Kidney epithelial cell (primary cell): ENCODE results near the gene NAGA. TPM values are rescaled to one million over a fixed set of nuclear protein-coding genes. Genes with fewer than 3 reads are reported as not detected.

Experiments used
- DNase-seq: peaks from one replicate; pipeline ENCODE4 v3.0.0-alpha.2; 2010; ENCODE audit warnings: low read depth
- H3K27me3 ChIP-seq: 2 replicates; pipeline ENCODE4 v1.6.0; 2011; ENCODE audit warnings: low read length; ENCODE audit not compliant: control insufficient read depth, insufficient read depth
- H3K36me3 ChIP-seq: 2 replicates; pipeline ENCODE4 v1.5.1; 2011; ENCODE audit warnings: low read length; ENCODE audit not compliant: control insufficient read depth, insufficient read depth
- H3K4me3 ChIP-seq: 2 replicates; pipeline ENCODE4 v1.5.1; 2011; ENCODE audit warnings: low read depth, mild to moderate bottlenecking, control low read depth, low read length
- CTCF ChIP-seq: IDR thresholded peaks from 2 replicates; pipeline ENCODE4 v1.5.1; 2011; ENCODE audit warnings: mild to moderate bottlenecking, moderate library complexity, low read length, control low read depth, inconsistent platforms; ENCODE audit not compliant: insufficient read depth, poor library complexity, severe bottlenecking
- total RNA-seq: library from RNA; depleted of rRNA; stranded (reverse); fragments of >200 nt; gene quantifications from 2 replicates; pipeline ENCODE4 v1.2.3, GENCODE V29; 2015

NAGA gene
- total RNA-seq, 1 donor from 2014 or later, result 26.3 TPM

GRCh38 chr22:42084874-42085273, 14.3 kb upstream of the NAGA start:
- no peak for DNase-seq
- Histone ChIP-seq H3K27me3 (no peaks in the 10 kb centered on the region), H3K36me3 (no peaks in the 10 kb centered on the region), H3K4me3 (no peak overlapping the region)
- TF ChIP-seq CTCF, result no peak

- H3K4me3 ChIP-seq, result no peak overlapping the region
- TF ChIP-seq CTCF, result no peak
- no peaks in the 10 kb centered on the region for H3K27me3 ChIP-seq
- no peaks in the 10 kb centered on the region for H3K36me3 ChIP-seq
- no peak for DNase-seq
Measured at GRCh38 chr22:42083119-42083518, 12.5 kb upstream of the NAGA start.

- H3K36me3 ChIP-seq, result no peaks in the 10 kb centered on the region
- H3K27me3 ChIP-seq, result no peaks in the 10 kb centered on the region
- H3K4me3 ChIP-seq, result peak overlapping the region; percentile 73
- TF ChIP-seq CTCF, result no peak
- DNase-seq, result no peak
Measured at GRCh38 chr22:42080287-42080686, 9.7 kb upstream of the NAGA start.

- no peak for TF ChIP-seq CTCF
Measured at GRCh38 chr22:42079319-42080251, 9.0 kb upstream of the NAGA start, which contains the start of gene SMDT1. TSS of gene SMDT1 (plus strand) at chr22:42079700. CDS start at chr22:42079769, 69 bp downstream.

GRCh38 chr22:42078469-42079318, 8.1 kb upstream of the NAGA start:
- H3K36me3 ChIP-seq, result no peaks in the 10 kb centered on the region
- H3K27me3 ChIP-seq, result no peaks in the 10 kb centered on the region
- TF ChIP-seq CTCF, result no peak
- no peak for DNase-seq
- H3K4me3 ChIP-seq, result peak overlapping the region; percentile 73

More at GRCh38 chr22:42079319-42080251, 9.0 kb upstream of the NAGA start, which contains the start of gene SMDT1:
- Histone ChIP-seq H3K36me3 (no peaks in the 10 kb centered on the region), H3K4me3 (peak within 1 kb of the TSS; percentile 73), H3K27me3 (no peaks in the 10 kb centered on the region)
- DNase-seq, result peak; percentile 79
